Upper lobe of right lung (tissue), 1 donor: ENCODE results near the gene GULP1. TPM values are rescaled to one million over a fixed set of nuclear protein-coding genes. Genes with fewer than 3 reads are reported as not detected.

ENCODE experiments used
- ATAC-seq: fragments of 200-7000 bp; cut with Tn5 transposase; one replicate; pipeline ENCODE4 v1.9.1; 2020; ENCODE audit warnings: mild to moderate bottlenecking, moderate library complexity
- DNase-seq: peaks from one replicate; pipeline ENCODE4 v3.0.0-alpha.2; 2020
- H3K27ac ChIP-seq: fragments of 200-600 bp; one replicate; pipeline ENCODE4 v1.8.0; 2022
- H3K27me3 ChIP-seq: fragments of 200-600 bp; one replicate; pipeline ENCODE4 v1.8.0; 2022; ENCODE audit warnings: mild to moderate bottlenecking
- H3K36me3 ChIP-seq: fragments of 200-600 bp; one replicate; pipeline ENCODE4 v1.8.0; 2022
- H3K4me1 ChIP-seq: fragments of 200-600 bp; one replicate; pipeline ENCODE4 v1.8.0; 2022
- H3K4me3 ChIP-seq: fragments of 200-600 bp; one replicate; pipeline ENCODE4 v1.8.0; 2022; ENCODE audit warnings: mild to moderate bottlenecking
- H3K9me3 ChIP-seq: fragments of 200-600 bp; one replicate; pipeline ENCODE4 v1.8.0; 2022
- CTCF ChIP-seq: fragments of 200-600 bp; IDR thresholded peaks from one replicate; pipeline ENCODE4 v1.8.0; 2022; ENCODE audit warnings: antibody characterized with exemption
- intact Hi-C: fragments of 100-400 bp; cut with DNase I; formaldehyde crosslinking; loops from one replicate; pipeline ENCODE4 v1.11.0; 2022
- total RNA-seq: library from RNA; stranded (reverse); fragmentation: NEBNext Ultra II Directional; extraction: Animal tissue kit (Norgen Biotek cat#: 25700); gene quantifications from one replicate; pipeline ENCODE4 v1.2.1, GENCODE V29; 2021
- donor health status: DM: no; HTN: yes; CAD: no; lungs with severe emphysema.

The GULP1 gene
- total RNA-seq, 1 donor from 2014 or later, result 30.6 TPM

GRCh38 chr2:188391354-188391753 is 99.7 kb downstream of the GULP1 start:
- Histone ChIP-seq H3K4me1 (no peaks in the 10 kb centered on the region), H3K27me3 (no peaks in the 10 kb centered on the region), H3K4me3 (no peak overlapping the region), H3K36me3 (no peaks in the 10 kb centered on the region), H3K9me3 (no peaks in the 10 kb centered on the region), H3K27ac (no peak overlapping the region)
- ATAC-seq (no peak), DNase-seq (no peak)
- no peak for TF ChIP-seq CTCF
- intact Hi-C loops, result no loop called here

- Histone ChIP-seq H3K4me1 (no peaks in the 10 kb centered on the region), H3K4me3 (no peak overlapping the region), H3K27me3 (no peaks in the 10 kb centered on the region), H3K9me3 (no peaks in the 10 kb centered on the region), H3K27ac (no peak overlapping the region), H3K36me3 (no peaks in the 10 kb centered on the region)
- intact Hi-C loops, result no loop called here
- ATAC-seq (no peak), DNase-seq (no peak)
- no peak for TF ChIP-seq CTCF
Measured at GRCh38 chr2:188394931-188395472, 103.3 kb downstream of the GULP1 start.

- Histone ChIP-seq H3K36me3 (no peaks in the 10 kb centered on the region), H3K9me3 (no peaks in the 10 kb centered on the region), H3K27ac (no peak overlapping the region), H3K4me1 (no peaks in the 10 kb centered on the region), H3K4me3 (no peak overlapping the region), H3K27me3 (no peaks in the 10 kb centered on the region)
- no peak for DNase-seq
- no peak for TF ChIP-seq CTCF
- ATAC-seq, result no peak
- intact Hi-C loops, result no loop called here
Measured at GRCh38 chr2:188395903-188396689, 104.4 kb downstream of the GULP1 start.

GRCh38 chr2:188399159-188399558 is 107.5 kb downstream of the GULP1 start:
- intact Hi-C loops, result no loop called here
- H3K27me3 ChIP-seq, result no peaks in the 10 kb centered on the region
- DNase-seq (no peak), ATAC-seq (no peak)
- no peak overlapping the region for H3K4me3 ChIP-seq
- no peaks in the 10 kb centered on the region for H3K4me1 ChIP-seq
- TF ChIP-seq CTCF, result no peak
- H3K36me3 ChIP-seq, result no peaks in the 10 kb centered on the region
- no peak overlapping the region for H3K27ac ChIP-seq
- no peaks in the 10 kb centered on the region for H3K9me3 ChIP-seq

GRCh38 chr2:188403676-188404075 is 112.0 kb downstream of the GULP1 start:
- Histone ChIP-seq H3K27ac (no peak overlapping the region), H3K4me1 (no peaks in the 10 kb centered on the region), H3K27me3 (no peaks in the 10 kb centered on the region), H3K4me3 (no peak overlapping the region), H3K9me3 (peaks cover 10% of the 10 kb centered on the region), H3K36me3 (no peaks in the 10 kb centered on the region)
- TF ChIP-seq CTCF, result no peak
- ATAC-seq (no peak), DNase-seq (no peak)
- intact Hi-C loops, result no loop called here
